Karpas-422 (cell line): Measurements from ENCODE around the gene EAF1. TPM values are rescaled to one million over a fixed set of nuclear protein-coding genes. Genes with fewer than 3 reads are reported as not detected.
"Not testable (repeated sequence)": the region's sequence is repeated elsewhere in the genome, so short reads cannot be mapped to it uniquely, and the experiment has no call there.

Source experiments
- DNase-seq: peaks from one replicate; pipeline ENCODE4 v3.0.0-alpha.2; 2015
- H2AFZ ChIP-seq: fragments of 200-600 bp; sonication (generic); 2 replicates; pipeline ENCODE4 v1.6.1; 2014; ENCODE audit warnings: antibody characterized with exemption, low read length, mixed read lengths
- H3K27ac ChIP-seq: fragments of 200-600 bp; sonication (generic); 2 replicates; pipeline ENCODE4 v1.5.1; 2014; ENCODE audit warnings: mild to moderate bottlenecking, low read length, moderate library complexity
- H3K27me3 ChIP-seq: fragments of 200-600 bp; sonication (generic); 2 replicates; pipeline ENCODE4 v1.6.1; 2014; ENCODE audit warnings: low read length, mixed read lengths
- H3K36me3 ChIP-seq: fragments of 200-600 bp; sonication (generic); 2 replicates; pipeline ENCODE4 v1.6.1; 2014; ENCODE audit warnings: low read length, mixed read lengths; ENCODE audit not compliant: insufficient read depth
- H3K4me1 ChIP-seq: fragments of 200-600 bp; sonication (generic); 2 replicates; pipeline ENCODE4 v1.6.1; 2014; ENCODE audit warnings: mild to moderate bottlenecking, low read length, mixed read lengths
- H3K4me2 ChIP-seq: fragments of 200-600 bp; sonication (generic); 2 replicates; pipeline ENCODE4 v1.6.1; 2014; ENCODE audit warnings: low read length, low read depth, mild to moderate bottlenecking; ENCODE audit not compliant: poor library complexity, severe bottlenecking
- H3K4me3 ChIP-seq: fragments of 200-600 bp; sonication (generic); 2 replicates; pipeline ENCODE4 v1.5.1; 2014; ENCODE audit warnings: mild to moderate bottlenecking, antibody characterized with exemption, low read length, mixed read lengths
- H3K79me2 ChIP-seq: fragments of 200-600 bp; sonication (generic); 2 replicates; pipeline ENCODE4 v1.6.1; 2014; ENCODE audit warnings: mild to moderate bottlenecking, low read length, mixed read lengths
- H3K9ac ChIP-seq: fragments of 200-600 bp; sonication (generic); 2 replicates; pipeline ENCODE4 v1.6.0; 2014; ENCODE audit warnings: low read length
- H3K9me2 ChIP-seq: fragments of 200-600 bp; sonication (generic), shearing (Covaris generic); replicated peaks from 2 replicates; pipeline ENCODE4 v1.6.0; 2014; ENCODE audit warnings: mild to moderate bottlenecking, low read length, moderate library complexity; ENCODE audit not compliant: insufficient read depth
- H3K9me3 ChIP-seq: fragments of 300-700, 200-600 bp; sonication (generic); 2 replicates; pipeline ENCODE4 v1.6.1; 2014; ENCODE audit warnings: low read length, mixed read lengths
- H4K20me1 ChIP-seq: fragments of 200-600 bp; sonication (generic); 2 replicates; pipeline ENCODE4 v1.6.1; 2014; ENCODE audit warnings: mild to moderate bottlenecking, antibody characterized with exemption, low read length, low read depth; ENCODE audit not compliant: insufficient read depth
- total RNA-seq: library from RNA; depleted of rRNA; stranded (reverse); fragments of >200 nt; shearing (Covaris generic); gene quantifications from 2 replicates; pipeline ENCODE4 v1.2.3, GENCODE V29; 2014; ENCODE audit warnings: low replicate concordance

Gene EAF1
- total RNA-seq, 1 experiment from 2014 or later: 29.2 TPM

GRCh38 chr3:15479400-15480224 is 52.2 kb downstream of the EAF1 start:
- Histone ChIP-seq H3K4me2 (no peak overlapping the region), H3K4me3 (no peak overlapping the region), H3K9me3 (no peaks in the 10 kb centered on the region), H3K27ac (no peak overlapping the region), H4K20me1 (no peaks in the 10 kb centered on the region), H3K9ac (no peak overlapping the region), H3K36me3 (no peaks in the 10 kb centered on the region), H3K27me3 (no peaks in the 10 kb centered on the region), H3K79me2 (no peaks in the 10 kb centered on the region), H3K4me1 (peaks cover 28% of the 10 kb centered on the region), H2AFZ (no peak overlapping the region), H3K9me2 (no peaks in the 10 kb centered on the region)
- DNase-seq: no peak

DNA sequence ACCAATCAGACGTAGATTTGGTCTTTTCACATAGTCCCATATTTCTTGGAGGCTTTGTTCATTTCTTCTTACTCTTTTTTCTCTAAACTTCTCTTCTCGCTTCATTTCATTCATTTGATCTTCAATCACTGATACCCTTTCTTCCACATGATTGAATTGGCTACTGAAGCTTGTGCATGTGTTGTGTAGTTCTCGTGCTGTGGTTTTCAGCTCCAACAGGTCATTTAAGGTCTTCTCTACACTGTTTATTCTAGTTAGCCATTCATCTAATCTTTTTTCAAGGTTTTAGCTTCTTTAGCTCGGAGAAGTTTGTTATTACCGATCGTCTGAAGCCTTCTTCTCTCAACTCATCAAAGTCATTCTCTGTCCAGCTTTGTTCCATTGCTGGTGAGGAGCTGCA is 57.2 kb downstream of the EAF1 start:
- H3K9ac ChIP-seq, H4K20me1 ChIP-seq, H3K4me1 ChIP-seq, H3K27ac ChIP-seq, H3K36me3 ChIP-seq, H3K4me3 ChIP-seq, H2AFZ ChIP-seq, H3K4me2 ChIP-seq, H3K79me2 ChIP-seq, H3K9me2 ChIP-seq, DNase-seq, H3K27me3 ChIP-seq, H3K9me3 ChIP-seq: not testable (repeated sequence)

- H3K9ac ChIP-seq: no peak overlapping the region
- no peaks in the 10 kb centered on the region for H3K9me2 ChIP-seq
- no peaks in the 10 kb centered on the region for H4K20me1 ChIP-seq
- H3K27ac ChIP-seq: no peak overlapping the region
- no peak overlapping the region for H2AFZ ChIP-seq
- H3K4me3 ChIP-seq: no peak overlapping the region
- H3K27me3 ChIP-seq: no peaks in the 10 kb centered on the region
- H3K9me3 ChIP-seq: no peaks in the 10 kb centered on the region
- H3K36me3 ChIP-seq: no peaks in the 10 kb centered on the region
- H3K4me2 ChIP-seq: no peak overlapping the region
- DNase-seq: no peak
- H3K79me2 ChIP-seq: no peaks in the 10 kb centered on the region
- no peaks in the 10 kb centered on the region for H3K4me1 ChIP-seq
Measured at GRCh38 chr3:15486020-15486419, 58.6 kb downstream of the EAF1 start.

DNA sequence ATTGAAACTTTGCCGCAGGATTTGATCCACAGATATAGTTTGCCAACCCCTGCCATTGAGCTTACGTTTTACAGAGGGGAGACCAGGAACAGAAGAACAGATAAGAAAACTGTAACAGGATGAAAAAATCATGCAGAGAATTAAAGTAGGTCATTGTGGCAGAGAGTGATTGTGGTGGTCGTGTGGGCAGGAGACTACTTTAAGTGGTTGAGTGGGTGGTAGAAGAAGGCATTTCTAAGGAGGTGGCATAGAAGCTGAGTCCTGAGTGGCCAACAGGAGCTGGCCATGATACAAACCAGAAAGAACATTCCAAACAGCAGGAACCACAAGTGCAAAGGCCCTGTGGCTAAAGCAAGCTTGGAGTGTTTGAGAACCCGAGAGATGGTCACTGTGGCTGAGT is 59.6 kb downstream of the EAF1 start:
- H3K9me3 ChIP-seq: no peaks in the 10 kb centered on the region
- no peaks in the 10 kb centered on the region for H3K27me3 ChIP-seq
- no peak overlapping the region for H3K4me3 ChIP-seq
- H3K79me2 ChIP-seq: no peaks in the 10 kb centered on the region
- H4K20me1 ChIP-seq: no peaks in the 10 kb centered on the region
- no peak overlapping the region for H3K9ac ChIP-seq
- no peak overlapping the region for H3K27ac ChIP-seq
- H2AFZ ChIP-seq: no peak overlapping the region
- H3K4me1 ChIP-seq: no peaks in the 10 kb centered on the region
- H3K36me3 ChIP-seq: no peaks in the 10 kb centered on the region
- no peak overlapping the region for H3K4me2 ChIP-seq
- DNase-seq: peak; percentile 2
- H3K9me2 ChIP-seq: no peaks in the 10 kb centered on the region

- no peaks in the 10 kb centered on the region for H3K79me2 ChIP-seq
- no peaks in the 10 kb centered on the region for H3K9me2 ChIP-seq
- no peak overlapping the region for H3K4me3 ChIP-seq
- H3K27ac ChIP-seq: no peak overlapping the region
- DNase-seq: no peak
- H2AFZ ChIP-seq: no peak overlapping the region
- H3K27me3 ChIP-seq: no peaks in the 10 kb centered on the region
- H3K4me2 ChIP-seq: no peak overlapping the region
- H4K20me1 ChIP-seq: no peaks in the 10 kb centered on the region
- H3K9ac ChIP-seq: no peak overlapping the region
- H3K4me1 ChIP-seq: no peaks in the 10 kb centered on the region
- H3K36me3 ChIP-seq: no peaks in the 10 kb centered on the region
- no peaks in the 10 kb centered on the region for H3K9me3 ChIP-seq
Measured at GRCh38 chr3:15488002-15488401, 60.6 kb downstream of the EAF1 start.

DNA sequence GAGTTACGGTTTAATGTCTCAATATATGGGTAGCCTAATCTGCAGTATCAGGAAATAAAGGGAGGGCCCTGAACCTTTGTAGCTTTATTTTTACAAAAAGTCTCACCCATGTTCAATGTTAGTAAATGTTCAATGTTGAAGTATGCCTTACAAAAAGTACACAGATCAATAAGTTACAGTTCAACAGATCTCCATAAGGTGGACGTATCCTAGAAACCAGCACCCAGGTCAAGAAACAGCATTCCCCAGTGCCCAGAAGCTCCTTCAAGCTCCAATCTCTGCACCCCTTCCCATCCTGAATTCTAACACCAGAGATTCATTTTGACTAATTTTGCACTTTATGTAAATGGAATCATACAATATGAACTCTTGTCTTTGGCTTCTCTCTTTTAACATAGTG is 62.8 kb downstream of the EAF1 start:
- Histone ChIP-seq H3K9me3 (no peaks in the 10 kb centered on the region), H3K79me2 (no peaks in the 10 kb centered on the region), H3K9ac (no peak overlapping the region), H3K4me3 (no peak overlapping the region), H2AFZ (no peak overlapping the region), H3K4me2 (no peak overlapping the region), H3K9me2 (no peaks in the 10 kb centered on the region), H4K20me1 (no peaks in the 10 kb centered on the region), H3K36me3 (no peaks in the 10 kb centered on the region), H3K27me3 (no peaks in the 10 kb centered on the region), H3K4me1 (no peaks in the 10 kb centered on the region), H3K27ac (no peak overlapping the region)
- DNase-seq: no peak

GRCh38 chr3:15491143-15491542 is 63.7 kb downstream of the EAF1 start:
- no peaks in the 10 kb centered on the region for H3K79me2 ChIP-seq
- H3K9ac ChIP-seq: no peak overlapping the region
- no peak overlapping the region for H2AFZ ChIP-seq
- no peaks in the 10 kb centered on the region for H3K9me3 ChIP-seq
- H3K4me1 ChIP-seq: no peaks in the 10 kb centered on the region
- H3K4me3 ChIP-seq: no peak overlapping the region
- H3K4me2 ChIP-seq: no peak overlapping the region
- H3K27ac ChIP-seq: no peak overlapping the region
- no peak for DNase-seq
- no peaks in the 10 kb centered on the region for H3K27me3 ChIP-seq
- H3K9me2 ChIP-seq: no peaks in the 10 kb centered on the region
- no peaks in the 10 kb centered on the region for H4K20me1 ChIP-seq
- H3K36me3 ChIP-seq: no peaks in the 10 kb centered on the region
